ENCODE data around the gene NDUFB2.

- TF ChIP-seq CTCF (IDR thresholded peaks at IDR 0.05; ENCODE audit: poor library complexity, severe bottlenecking) (no peak), RAD21 (conservative IDR thresholded peaks at IDR 0.05) (no peak), SMC3 (conservative IDR thresholded peaks at IDR 0.05; ENCODE audit: poor library complexity) (no peak), POLR2AphosphoS5 (IDR thresholded peaks at IDR 0.05) (no peak)
Observed at GRCh38 chr7:140669352-140669751, 27.2 kb upstream of the NDUFB2 start.

All from neural cell (in vitro differentiated cells).